Prostate gland (tissue), 2 donors: ENCODE data around the gene C13orf46.

Source experiments
- POLR2A ChIP-seq: fragments of 450-650 bp; IDR thresholded peaks from one replicate; pipeline ENCODE4 v1.6.1; 2016; ENCODE audit warnings: antibody characterized with exemption, mild to moderate bottlenecking
- TF ChIP-seq, protein P1 (sequence below), 4 experiments: fragments of 200-600 bp in 2 of 4; fragments of 450-650 bp in 2 of 4; sonication (generic) in 2 of 4; IDR thresholded peaks; 1 replicate in 3 of 4; 2 replicates in 1 of 4; pipeline ENCODE4 v1.5.1; 2016 to 2019; ENCODE audit warnings: antibody characterized with exemption in 4 of 4, mild to moderate bottlenecking in 2 of 4, moderate library complexity in 2 of 4

- TF ChIP-seq POLR2A: no peak
- TF ChIP-seq, protein P1, sequence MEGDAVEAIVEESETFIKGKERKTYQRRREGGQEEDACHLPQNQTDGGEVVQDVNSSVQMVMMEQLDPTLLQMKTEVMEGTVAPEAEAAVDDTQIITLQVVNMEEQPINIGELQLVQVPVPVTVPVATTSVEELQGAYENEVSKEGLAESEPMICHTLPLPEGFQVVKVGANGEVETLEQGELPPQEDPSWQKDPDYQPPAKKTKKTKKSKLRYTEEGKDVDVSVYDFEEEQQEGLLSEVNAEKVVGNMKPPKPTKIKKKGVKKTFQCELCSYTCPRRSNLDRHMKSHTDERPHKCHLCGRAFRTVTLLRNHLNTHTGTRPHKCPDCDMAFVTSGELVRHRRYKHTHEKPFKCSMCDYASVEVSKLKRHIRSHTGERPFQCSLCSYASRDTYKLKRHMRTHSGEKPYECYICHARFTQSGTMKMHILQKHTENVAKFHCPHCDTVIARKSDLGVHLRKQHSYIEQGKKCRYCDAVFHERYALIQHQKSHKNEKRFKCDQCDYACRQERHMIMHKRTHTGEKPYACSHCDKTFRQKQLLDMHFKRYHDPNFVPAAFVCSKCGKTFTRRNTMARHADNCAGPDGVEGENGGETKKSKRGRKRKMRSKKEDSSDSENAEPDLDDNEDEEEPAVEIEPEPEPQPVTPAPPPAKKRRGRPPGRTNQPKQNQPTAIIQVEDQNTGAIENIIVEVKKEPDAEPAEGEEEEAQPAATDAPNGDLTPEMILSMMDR (IDR thresholded peaks at IDR 0.05): no peak
Measured at GRCh38 chr13:114021464-114022308, 47.8 kb upstream of the C13orf46 start.
